IMR-90 (cell line): Measurements from ENCODE around the gene PSMD12.

Experiments used
- BHLHE40 ChIP-seq: fragments of 150-350 bp; IDR thresholded peaks from 2 replicates; pipeline ENCODE4 v1.6.1; 2016; ENCODE audit warnings: mild to moderate bottlenecking, low read depth, low read length
- CHD1 ChIP-seq: IDR thresholded peaks from 2 replicates; pipeline ENCODE4 v1.6.1; 2012; ENCODE audit warnings: low read depth, low read length, improper control_type of control experiment
- MAFK ChIP-seq: IDR thresholded peaks from 2 replicates; pipeline ENCODE4 v1.6.1; 2012; ENCODE audit warnings: low read depth, low read length, improper control_type of control experiment
- MAZ ChIP-seq: IDR thresholded peaks from 2 replicates; pipeline ENCODE4 v1.6.1; 2012; ENCODE audit warnings: low read depth, mild to moderate bottlenecking, low read length, improper control_type of control experiment, moderate library complexity, borderline replicate concordance
- MXI1 ChIP-seq: IDR thresholded peaks from 2 replicates; pipeline ENCODE4 v1.6.1; 2012; ENCODE audit warnings: low read depth, mild to moderate bottlenecking, low read length, moderate library complexity, borderline replicate concordance
- POLR2A ChIP-seq: IDR thresholded peaks from 2 replicates; pipeline ENCODE4 v1.6.1; 2012; ENCODE audit warnings: mild to moderate bottlenecking, low read depth, low read length
- RAD21 ChIP-seq: IDR thresholded peaks from 2 replicates; pipeline ENCODE4 v1.6.1; 2012; ENCODE audit warnings: low read length, improper control_type of control experiment
- RCOR1 ChIP-seq: IDR thresholded peaks from 2 replicates; pipeline ENCODE4 v1.6.1; 2012; ENCODE audit warnings: mild to moderate bottlenecking, low read length, improper control_type of control experiment; ENCODE audit not compliant: insufficient replicate concordance
- RFX5 ChIP-seq: IDR thresholded peaks from 2 replicates; pipeline ENCODE4 v1.8.0; 2012; ENCODE audit warnings: low read depth, mild to moderate bottlenecking, low read length, moderate library complexity
- SMC3 ChIP-seq: fragments of 150-350 bp; IDR thresholded peaks from 2 replicates; pipeline ENCODE4 v1.6.1; 2016; ENCODE audit warnings: low read depth, mild to moderate bottlenecking, antibody characterized with exemption, low read length, moderate library complexity
- TF ChIP-seq, protein P1 (sequence below): conservative IDR thresholded peaks from 2 replicates; pipeline ENCODE4 v1.5.1; 2012; ENCODE audit warnings: mild to moderate bottlenecking, low read depth, low read length, improper control_type of control experiment
- TF ChIP-seq, protein P2 (sequence below): fragments of 150-350 bp; IDR thresholded peaks from 2 replicates; pipeline ENCODE4 v1.6.1; 2017; ENCODE audit warnings: mild to moderate bottlenecking, antibody characterized with exemption, low read length, low read depth
- TF ChIP-seq, protein P3 (sequence below): fragments of 150-350 bp; IDR thresholded peaks from 2 replicates; pipeline ENCODE4 v1.6.1; 2016; ENCODE audit warnings: low read depth, mild to moderate bottlenecking, low read length, moderate library complexity, borderline replicate concordance

DNA sequence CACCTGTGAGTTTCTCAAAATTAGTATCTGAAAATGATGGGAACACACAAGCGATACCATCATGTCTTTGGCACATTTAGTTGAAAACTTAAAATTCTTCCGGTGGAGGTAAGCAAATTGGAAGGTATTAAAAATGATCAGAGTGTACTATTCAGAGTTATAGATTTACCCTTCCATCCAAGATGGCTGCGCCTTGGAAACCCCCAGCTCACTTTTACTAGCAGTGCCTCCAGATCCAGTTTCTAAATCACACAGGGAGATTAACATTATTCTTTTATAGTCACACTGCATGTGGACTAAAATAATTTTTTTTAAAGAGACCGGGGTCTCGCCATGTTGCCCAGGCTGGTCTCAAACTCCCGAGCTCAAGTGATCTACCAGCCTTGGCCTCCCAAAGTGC, 25.7 kb upstream of the PSMD12 start:
- no peak for TF ChIP-seq MAZ
- no peak for TF ChIP-seq POLR2A
- TF ChIP-seq, protein P1, sequence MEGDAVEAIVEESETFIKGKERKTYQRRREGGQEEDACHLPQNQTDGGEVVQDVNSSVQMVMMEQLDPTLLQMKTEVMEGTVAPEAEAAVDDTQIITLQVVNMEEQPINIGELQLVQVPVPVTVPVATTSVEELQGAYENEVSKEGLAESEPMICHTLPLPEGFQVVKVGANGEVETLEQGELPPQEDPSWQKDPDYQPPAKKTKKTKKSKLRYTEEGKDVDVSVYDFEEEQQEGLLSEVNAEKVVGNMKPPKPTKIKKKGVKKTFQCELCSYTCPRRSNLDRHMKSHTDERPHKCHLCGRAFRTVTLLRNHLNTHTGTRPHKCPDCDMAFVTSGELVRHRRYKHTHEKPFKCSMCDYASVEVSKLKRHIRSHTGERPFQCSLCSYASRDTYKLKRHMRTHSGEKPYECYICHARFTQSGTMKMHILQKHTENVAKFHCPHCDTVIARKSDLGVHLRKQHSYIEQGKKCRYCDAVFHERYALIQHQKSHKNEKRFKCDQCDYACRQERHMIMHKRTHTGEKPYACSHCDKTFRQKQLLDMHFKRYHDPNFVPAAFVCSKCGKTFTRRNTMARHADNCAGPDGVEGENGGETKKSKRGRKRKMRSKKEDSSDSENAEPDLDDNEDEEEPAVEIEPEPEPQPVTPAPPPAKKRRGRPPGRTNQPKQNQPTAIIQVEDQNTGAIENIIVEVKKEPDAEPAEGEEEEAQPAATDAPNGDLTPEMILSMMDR = no peak
- no peak for TF ChIP-seq RAD21
- TF ChIP-seq RCOR1 = no peak
- TF ChIP-seq MAFK = no peak
- no peak for TF ChIP-seq RFX5
- TF ChIP-seq CHD1 = no peak
- no peak for TF ChIP-seq SMC3
- TF ChIP-seq, protein P2, sequence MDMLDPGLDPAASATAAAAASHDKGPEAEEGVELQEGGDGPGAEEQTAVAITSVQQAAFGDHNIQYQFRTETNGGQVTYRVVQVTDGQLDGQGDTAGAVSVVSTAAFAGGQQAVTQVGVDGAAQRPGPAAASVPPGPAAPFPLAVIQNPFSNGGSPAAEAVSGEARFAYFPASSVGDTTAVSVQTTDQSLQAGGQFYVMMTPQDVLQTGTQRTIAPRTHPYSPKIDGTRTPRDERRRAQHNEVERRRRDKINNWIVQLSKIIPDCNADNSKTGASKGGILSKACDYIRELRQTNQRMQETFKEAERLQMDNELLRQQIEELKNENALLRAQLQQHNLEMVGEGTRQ = no peak
- TF ChIP-seq, protein P3, sequence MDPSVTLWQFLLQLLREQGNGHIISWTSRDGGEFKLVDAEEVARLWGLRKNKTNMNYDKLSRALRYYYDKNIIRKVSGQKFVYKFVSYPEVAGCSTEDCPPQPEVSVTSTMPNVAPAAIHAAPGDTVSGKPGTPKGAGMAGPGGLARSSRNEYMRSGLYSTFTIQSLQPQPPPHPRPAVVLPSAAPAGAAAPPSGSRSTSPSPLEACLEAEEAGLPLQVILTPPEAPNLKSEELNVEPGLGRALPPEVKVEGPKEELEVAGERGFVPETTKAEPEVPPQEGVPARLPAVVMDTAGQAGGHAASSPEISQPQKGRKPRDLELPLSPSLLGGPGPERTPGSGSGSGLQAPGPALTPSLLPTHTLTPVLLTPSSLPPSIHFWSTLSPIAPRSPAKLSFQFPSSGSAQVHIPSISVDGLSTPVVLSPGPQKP = no peak
- TF ChIP-seq BHLHE40 = no peak
- no peak for TF ChIP-seq MXI1
